GM12878 (cell line): Measurements from ENCODE around the gene CCN6. TPM values are rescaled to one million over a fixed set of nuclear protein-coding genes. Genes with fewer than 3 reads are reported as not detected.

Experiments
- BHLHE40 ChIP-seq, 2 experiments: fragments of 450-650 bp in 1 of 2; IDR thresholded peaks; 2 replicates each; pipeline ENCODE4 v1.6.1; 2011 to 2017; ENCODE audit warnings: low read depth in 2 of 2, borderline replicate concordance in 1 of 2, improper control_type of control experiment in 1 of 2, low read length in 1 of 2, mild to moderate bottlenecking in 1 of 2
- CBX3 ChIP-seq: fragments of 200-600 bp; sonication (generic); IDR thresholded peaks from 2 replicates; pipeline ENCODE4 v1.6.1; 2016; ENCODE audit warnings: low read depth, borderline replicate concordance
- CBX5 ChIP-seq: sonication (generic); IDR thresholded peaks from 2 replicates; pipeline ENCODE4 v1.6.1; 2016; ENCODE audit warnings: low read depth, moderate library complexity, mild to moderate bottlenecking, inconsistent platforms
- CEBPB ChIP-seq, 2 experiments: fragments of 150-350 bp in 1 of 2; IDR thresholded peaks; 2 replicates each; pipeline ENCODE4 v1.6.1; 2012 to 2014; ENCODE audit warnings: low read depth in 2 of 2, low read length in 2 of 2, borderline replicate concordance in 1 of 2, inconsistent platforms in 1 of 2
- HCFC1 ChIP-seq: fragments of 150-350 bp; IDR thresholded peaks from 2 replicates; pipeline ENCODE4 v1.6.1; 2014; ENCODE audit warnings: low read length
- NFYA ChIP-seq: IDR thresholded peaks from 2 replicates; pipeline ENCODE4 v1.6.1; 2011; ENCODE audit warnings: low read depth, mild to moderate bottlenecking, low read length, improper control_type of control experiment, borderline replicate concordance
- NR2C1 ChIP-seq: fragments of 450-650 bp; IDR thresholded peaks from 2 replicates; pipeline ENCODE4 v1.6.1; 2017; ENCODE audit warnings: antibody characterized with exemption, mild to moderate bottlenecking, moderate library complexity
- POLR2A ChIP-seq: IDR thresholded peaks from 2 replicates; pipeline ENCODE4 v1.6.1; 2011; ENCODE audit warnings: low read depth, mild to moderate bottlenecking, low read length
- SIX5 ChIP-seq: IDR thresholded peaks from 2 replicates; pipeline ENCODE4 v1.6.1; 2011; ENCODE audit warnings: mild to moderate bottlenecking, low read depth, low read length, moderate library complexity; ENCODE audit not compliant: severe bottlenecking
- SMARCA5 ChIP-seq: fragments of 450-650 bp; IDR thresholded peaks from 2 replicates; pipeline ENCODE4 v1.6.1; 2017; ENCODE audit warnings: mild to moderate bottlenecking
- SMC3 ChIP-seq: IDR thresholded peaks from 2 replicates; pipeline ENCODE4 v1.6.1; 2011; ENCODE audit warnings: low read length, improper control_type of control experiment, borderline replicate concordance
- SPI1 ChIP-seq: IDR thresholded peaks from 2 replicates; pipeline ENCODE4 v1.6.1; 2011; ENCODE audit warnings: low read depth, mild to moderate bottlenecking, low read length, moderate library complexity, borderline replicate concordance; ENCODE audit not compliant: insufficient read depth
- TCF7 ChIP-seq: IDR thresholded peaks from 2 replicates; pipeline ENCODE4 v1.6.1; 2014; ENCODE audit warnings: antibody characterized with exemption, borderline replicate concordance
- ZNF207 ChIP-seq: fragments of 450-650 bp; IDR thresholded peaks from 2 replicates; pipeline ENCODE4 v1.6.1; 2014; ENCODE audit warnings: antibody characterized with exemption, mild to moderate bottlenecking, borderline replicate concordance
- ZZZ3 ChIP-seq: IDR thresholded peaks from 2 replicates; pipeline ENCODE4 v1.6.1; 2011; ENCODE audit warnings: low read depth; ENCODE audit not compliant: control insufficient read depth, insufficient read length
- polyA plus RNA-seq, 11 experiments: library from polyadenylated mRNA; depleted of rRNA in 4 of 11; unstranded in 6 of 11; stranded (reverse) in 5 of 11; fragments of >200 nt; fragmentation: Nextera tagmentation in 4 of 11; fragmentation: Illumina TruSeq in 1 of 11; extraction: Ambion mirVana in 4 of 11; extraction: Trizol in 1 of 11; gene quantifications; 1 replicate in 1 of 11; 2 replicates in 10 of 11; pipeline versions ENCODE4 v1.2.1 to v1.2.3, GENCODE V29; 2011 to 2016; ENCODE audit warnings: inconsistent platforms in 2 of 11, missing spikeins in 2 of 11, low read depth in 1 of 11
- total RNA-seq, 4 experiments: library from RNA; depleted of rRNA in 3 of 4; stranded (reverse); fragments of >200 nt in 3 of 4; fragmentation: Illumina TruSeq in 1 of 4; extraction: Trizol in 1 of 4; gene quantifications; 2 replicates each; pipeline versions ENCODE4 v1.2.1 to v1.2.3, GENCODE V29; 2013 to 2021
- TF ChIP-seq, protein P1 (sequence below): IDR thresholded peaks from 2 replicates; pipeline ENCODE4 v1.6.1; 2011; ENCODE audit warnings: low read depth, mild to moderate bottlenecking, low read length, moderate library complexity, borderline replicate concordance; ENCODE audit errors: extremely low read depth
- TF ChIP-seq, protein P2 (sequence below): fragments of 450-650 bp; conservative IDR thresholded peaks from 2 replicates; pipeline ENCODE4 v1.6.1; 2017; ENCODE audit warnings: mild to moderate bottlenecking, moderate library complexity
- TF ChIP-seq, protein P3 (sequence below): IDR thresholded peaks from 2 replicates; pipeline ENCODE4 v1.6.1; 2012; ENCODE audit warnings: low read length, inconsistent platforms
- TF ChIP-seq, protein P4 (sequence below): IDR thresholded peaks from 2 replicates; pipeline ENCODE4 v1.6.1; 2012; ENCODE audit warnings: low read depth, low read length, improper control_type of control experiment
- TF ChIP-seq, protein P5 (sequence below): fragments of 450-650 bp; IDR thresholded peaks from 2 replicates; pipeline ENCODE4 v1.6.1; 2016; ENCODE audit warnings: mild to moderate bottlenecking
- TF ChIP-seq, protein P6 (sequence below): fragments of 450-650 bp; IDR thresholded peaks from 2 replicates; pipeline ENCODE4 v1.6.1; 2016; ENCODE audit warnings: mild to moderate bottlenecking

CCN6 gene
- total and polyA plus RNA-seq, 10 of the 15 experiments (the other 5 are each of a cell fraction or from before 2014, with no cell fraction given) = 0.05 to 0.24 (median 0.19) TPM; not detected in 5

DNA sequence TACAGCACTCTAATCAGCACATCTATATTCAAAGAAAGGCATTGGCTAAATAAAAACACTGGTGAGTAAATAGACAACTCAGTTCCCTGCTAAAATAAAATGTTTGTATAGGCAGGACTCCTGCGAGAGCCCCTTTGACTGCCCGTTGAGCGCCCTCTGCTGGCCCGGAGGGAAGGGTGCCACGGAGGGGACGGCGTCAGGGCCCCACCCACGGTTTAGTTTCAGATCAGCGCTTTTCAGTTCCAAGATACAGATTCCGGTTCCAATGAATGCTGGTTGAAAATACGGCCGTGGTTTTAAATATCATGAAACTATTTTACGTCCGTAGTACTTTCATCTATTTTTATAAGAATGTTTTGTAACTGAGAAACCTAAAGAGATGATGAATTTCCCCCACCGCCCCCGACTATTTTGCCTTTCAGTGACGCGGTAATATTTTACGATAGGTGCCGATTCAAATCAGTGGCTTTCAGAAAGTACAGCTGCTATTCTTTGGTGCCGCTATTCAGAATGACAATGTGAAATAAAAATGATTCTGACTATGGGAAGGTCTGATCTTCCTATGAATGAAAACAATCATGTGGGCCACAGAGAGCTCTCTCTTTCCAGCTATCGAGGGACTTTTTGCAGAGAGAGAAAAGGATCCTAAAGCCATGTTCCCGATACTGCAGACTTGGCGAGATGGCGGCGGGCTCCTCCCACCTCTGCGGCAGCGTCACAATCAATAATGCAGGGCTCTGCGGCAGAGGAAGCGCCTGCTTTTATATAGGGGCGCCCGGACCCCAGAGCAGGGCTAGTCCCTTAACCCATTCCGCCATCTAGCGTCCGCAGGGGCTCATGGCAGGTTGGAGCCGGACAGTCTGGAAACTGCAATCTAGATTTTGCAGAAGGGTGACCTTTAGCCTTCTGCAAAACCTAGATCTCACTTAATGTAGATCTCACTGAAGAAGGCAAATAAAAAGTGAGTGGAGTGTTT is 10.6 kb upstream of the CCN6 start (continued):
- TF ChIP-seq TCF7 = no peak; the same call in 1 of the 2 replicates
- TF ChIP-seq BHLHE40 (IDR thresholded peaks at IDR 0.05; ENCODE audit: borderline replicate concordance in 1 of 2, low read depth in 2 of 2, low read length in 1 of 2) = peak in 1 of 2 experiments; percentile 40; a peak in 2 of 4 replicates
- TF ChIP-seq SMC3 = peak; percentile 84
- TF ChIP-seq SMARCA5 = peak; percentile 86; the same call in 1 of the 2 replicates
- 0 out of 2 replicates have a peak, but pooled peaks have one; percentile 18 for TF ChIP-seq CBX5
- TF ChIP-seq, protein P1, sequence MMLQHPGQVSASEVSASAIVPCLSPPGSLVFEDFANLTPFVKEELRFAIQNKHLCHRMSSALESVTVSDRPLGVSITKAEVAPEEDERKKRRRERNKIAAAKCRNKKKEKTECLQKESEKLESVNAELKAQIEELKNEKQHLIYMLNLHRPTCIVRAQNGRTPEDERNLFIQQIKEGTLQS = no peak
- 0 out of 2 replicates have a peak, but pooled peaks have one; percentile 32 for TF ChIP-seq POLR2A
- no peak for TF ChIP-seq ZNF207
- TF ChIP-seq, protein P2, sequence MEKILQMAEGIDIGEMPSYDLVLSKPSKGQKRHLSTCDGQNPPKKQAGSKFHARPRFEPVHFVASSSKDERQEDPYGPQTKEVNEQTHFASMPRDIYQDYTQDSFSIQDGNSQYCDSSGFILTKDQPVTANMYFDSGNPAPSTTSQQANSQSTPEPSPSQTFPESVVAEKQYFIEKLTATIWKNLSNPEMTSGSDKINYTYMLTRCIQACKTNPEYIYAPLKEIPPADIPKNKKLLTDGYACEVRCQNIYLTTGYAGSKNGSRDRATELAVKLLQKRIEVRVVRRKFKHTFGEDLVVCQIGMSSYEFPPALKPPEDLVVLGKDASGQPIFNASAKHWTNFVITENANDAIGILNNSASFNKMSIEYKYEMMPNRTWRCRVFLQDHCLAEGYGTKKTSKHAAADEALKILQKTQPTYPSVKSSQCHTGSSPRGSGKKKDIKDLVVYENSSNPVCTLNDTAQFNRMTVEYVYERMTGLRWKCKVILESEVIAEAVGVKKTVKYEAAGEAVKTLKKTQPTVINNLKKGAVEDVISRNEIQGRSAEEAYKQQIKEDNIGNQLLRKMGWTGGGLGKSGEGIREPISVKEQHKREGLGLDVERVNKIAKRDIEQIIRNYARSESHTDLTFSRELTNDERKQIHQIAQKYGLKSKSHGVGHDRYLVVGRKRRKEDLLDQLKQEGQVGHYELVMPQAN = peak; percentile 56; the same call in 1 of the 2 replicates
- no peak for TF ChIP-seq HCFC1
- TF ChIP-seq, protein P3, sequence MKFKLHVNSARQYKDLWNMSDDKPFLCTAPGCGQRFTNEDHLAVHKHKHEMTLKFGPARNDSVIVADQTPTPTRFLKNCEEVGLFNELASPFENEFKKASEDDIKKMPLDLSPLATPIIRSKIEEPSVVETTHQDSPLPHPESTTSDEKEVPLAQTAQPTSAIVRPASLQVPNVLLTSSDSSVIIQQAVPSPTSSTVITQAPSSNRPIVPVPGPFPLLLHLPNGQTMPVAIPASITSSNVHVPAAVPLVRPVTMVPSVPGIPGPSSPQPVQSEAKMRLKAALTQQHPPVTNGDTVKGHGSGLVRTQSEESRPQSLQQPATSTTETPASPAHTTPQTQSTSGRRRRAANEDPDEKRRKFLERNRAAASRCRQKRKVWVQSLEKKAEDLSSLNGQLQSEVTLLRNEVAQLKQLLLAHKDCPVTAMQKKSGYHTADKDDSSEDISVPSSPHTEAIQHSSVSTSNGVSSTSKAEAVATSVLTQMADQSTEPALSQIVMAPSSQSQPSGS = no peak; the same call in 1 of the 2 replicates
- no peak for TF ChIP-seq CBX3
- no peak for TF ChIP-seq ZZZ3
- TF ChIP-seq, protein P4, sequence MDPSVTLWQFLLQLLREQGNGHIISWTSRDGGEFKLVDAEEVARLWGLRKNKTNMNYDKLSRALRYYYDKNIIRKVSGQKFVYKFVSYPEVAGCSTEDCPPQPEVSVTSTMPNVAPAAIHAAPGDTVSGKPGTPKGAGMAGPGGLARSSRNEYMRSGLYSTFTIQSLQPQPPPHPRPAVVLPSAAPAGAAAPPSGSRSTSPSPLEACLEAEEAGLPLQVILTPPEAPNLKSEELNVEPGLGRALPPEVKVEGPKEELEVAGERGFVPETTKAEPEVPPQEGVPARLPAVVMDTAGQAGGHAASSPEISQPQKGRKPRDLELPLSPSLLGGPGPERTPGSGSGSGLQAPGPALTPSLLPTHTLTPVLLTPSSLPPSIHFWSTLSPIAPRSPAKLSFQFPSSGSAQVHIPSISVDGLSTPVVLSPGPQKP = no peak
- TF ChIP-seq, protein P5, sequence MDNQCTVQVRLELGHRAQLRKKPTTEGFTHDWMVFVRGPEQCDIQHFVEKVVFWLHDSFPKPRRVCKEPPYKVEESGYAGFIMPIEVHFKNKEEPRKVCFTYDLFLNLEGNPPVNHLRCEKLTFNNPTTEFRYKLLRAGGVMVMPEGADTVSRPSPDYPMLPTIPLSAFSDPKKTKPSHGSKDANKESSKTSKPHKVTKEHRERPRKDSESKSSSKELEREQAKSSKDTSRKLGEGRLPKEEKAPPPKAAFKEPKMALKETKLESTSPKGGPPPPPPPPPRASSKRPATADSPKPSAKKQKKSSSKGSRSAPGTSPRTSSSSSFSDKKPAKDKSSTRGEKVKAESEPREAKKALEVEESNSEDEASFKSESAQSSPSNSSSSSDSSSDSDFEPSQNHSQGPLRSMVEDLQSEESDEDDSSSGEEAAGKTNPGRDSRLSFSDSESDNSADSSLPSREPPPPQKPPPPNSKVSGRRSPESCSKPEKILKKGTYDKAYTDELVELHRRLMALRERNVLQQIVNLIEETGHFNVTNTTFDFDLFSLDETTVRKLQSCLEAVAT = no peak; the same call in 1 of the 2 replicates
- no peak for TF ChIP-seq CEBPB (IDR thresholded peaks at IDR 0.05; ENCODE audit: borderline replicate concordance in 1 of 2, low read depth in 2 of 2, low read length in 2 of 2)
- peak; percentile 54 for TF ChIP-seq SPI1
- peak; percentile 28; the same call in 1 of the 2 replicates for TF ChIP-seq NR2C1
- TF ChIP-seq, protein P6, sequence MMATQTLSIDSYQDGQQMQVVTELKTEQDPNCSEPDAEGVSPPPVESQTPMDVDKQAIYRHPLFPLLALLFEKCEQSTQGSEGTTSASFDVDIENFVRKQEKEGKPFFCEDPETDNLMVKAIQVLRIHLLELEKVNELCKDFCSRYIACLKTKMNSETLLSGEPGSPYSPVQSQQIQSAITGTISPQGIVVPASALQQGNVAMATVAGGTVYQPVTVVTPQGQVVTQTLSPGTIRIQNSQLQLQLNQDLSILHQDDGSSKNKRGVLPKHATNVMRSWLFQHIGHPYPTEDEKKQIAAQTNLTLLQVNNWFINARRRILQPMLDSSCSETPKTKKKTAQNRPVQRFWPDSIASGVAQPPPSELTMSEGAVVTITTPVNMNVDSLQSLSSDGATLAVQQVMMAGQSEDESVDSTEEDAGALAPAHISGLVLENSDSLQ = no peak
- TF ChIP-seq SIX5 = no peak
- no peak for TF ChIP-seq NFYA
